SK-N-SH (cell line): ENCODE results near the gene MEI4. TPM values are rescaled to one million over a fixed set of nuclear protein-coding genes. Genes with fewer than 3 reads are reported as not detected.

Experiments
- CTCF ChIA-PET: fragments of 300-600, 350-600 bp; formaldehyde crosslinking; extraction: SDS; loops from one replicate; lab custom pipeline; 2021; lab: Yijun Ruan, JAX
- POLR2A ChIA-PET: fragments of 350-600 bp; sonication (Branson Sonifier 250); formaldehyde crosslinking; extraction: SDS; loops from one replicate; lab custom pipeline; 2020; ENCODE audit warnings: antibody characterized with exemption, inconsistent platforms; lab: Yijun Ruan, JAX
- DNase-seq: peaks from one replicate; pipeline ENCODE4 v3.0.0; 2012
- H2AFZ ChIP-seq: fragments of 200-600 bp; sonication (generic); 2 replicates; pipeline ENCODE4 v1.8.1; 2016; ENCODE audit warnings: antibody characterized with exemption, mild to moderate bottlenecking, low read depth
- H3F3A ChIP-seq: fragments of 200-600 bp; sonication (generic); replicated peaks from 2 replicates; pipeline ENCODE3; 2016; ENCODE audit warnings: antibody characterized with exemption, mild to moderate bottlenecking; ENCODE audit not compliant: insufficient read depth
- H3K27ac ChIP-seq, 2 experiments: fragments of 200-500 bp in 1 of 2; fragments of 200-600 bp in 1 of 2; sonication (Bioruptor generic) in 1 of 2; sonication (generic), shearing (Covaris generic) in 1 of 2; 2 replicates each; pipeline versions ENCODE4 v1.5.1 to v1.6.1; 2014 to 2016; ENCODE audit warnings: low read depth in 2 of 2, inconsistent platforms in 1 of 2, low read length in 1 of 2, mild to moderate bottlenecking in 1 of 2, mixed read lengths in 1 of 2
- H3K27me3 ChIP-seq: fragments of 200-600 bp; sonication (generic), shearing (Covaris generic); 2 replicates; pipeline ENCODE4 v1.6.1; 2016; ENCODE audit warnings: mixed run types; ENCODE audit not compliant: insufficient read depth
- H3K36me3 ChIP-seq, 2 experiments: fragments of 200-500 bp in 1 of 2; fragments of 200-600 bp in 1 of 2; sonication (Bioruptor generic) in 1 of 2; sonication (generic) in 1 of 2; replicated peaks in 1 of 2; 2 replicates each; pipeline versions ENCODE3 to v1.5.1; 2014 to 2016; ENCODE audit warnings: low read length in 1 of 2, mild to moderate bottlenecking in 1 of 2; ENCODE audit not compliant: insufficient read depth in 2 of 2, control insufficient read depth in 1 of 2
- H3K4me1 ChIP-seq, 2 experiments: fragments of 200-500 bp in 1 of 2; fragments of 200-600 bp in 1 of 2; sonication (Bioruptor generic) in 1 of 2; sonication (generic), shearing (Covaris generic) in 1 of 2; 2 replicates each; pipeline versions ENCODE4 v1.5.1 to v1.6.1; 2014 to 2016; ENCODE audit warnings: low read depth in 1 of 2, low read length in 1 of 2, mixed run types in 1 of 2; ENCODE audit not compliant: insufficient read depth in 2 of 2, control insufficient read depth in 1 of 2
- H3K4me2 ChIP-seq: fragments of 200-600 bp; sonication (generic), shearing (Covaris generic); 2 replicates; pipeline ENCODE4 v1.6.1; 2017; ENCODE audit warnings: mixed run types
- H3K4me3 ChIP-seq, 2 experiments: fragments of 200-500 bp in 1 of 2; fragments of 200-600 bp in 1 of 2; sonication (Bioruptor generic) in 1 of 2; sonication (generic), shearing (Covaris generic) in 1 of 2; 2 replicates each; pipeline versions ENCODE4 v1.5.1 to v1.8.1; 2014 to 2016; ENCODE audit warnings: low read depth in 2 of 2, inconsistent platforms in 1 of 2, low read length in 1 of 2, mild to moderate bottlenecking in 1 of 2, mixed read lengths in 1 of 2, moderate library complexity in 1 of 2
- H3K79me2 ChIP-seq: fragments of 200-600 bp; sonication (generic); 2 replicates; pipeline ENCODE4 v1.8.1; 2017; ENCODE audit warnings: mild to moderate bottlenecking; ENCODE audit not compliant: insufficient read depth
- H3K9ac ChIP-seq: fragments of 200-600 bp; sonication (generic); 2 replicates; pipeline ENCODE4 v1.6.1; 2017; ENCODE audit warnings: mixed run types
- H3K9me2 ChIP-seq: fragments of 200-600 bp; sonication (generic); 2 replicates; pipeline ENCODE4 v1.6.1; 2017; ENCODE audit warnings: mixed run types
- H3K9me3 ChIP-seq: fragments of 200-600 bp; sonication (generic); 2 replicates; pipeline ENCODE4 v1.6.1; 2017; ENCODE audit warnings: mixed run types, mild to moderate bottlenecking, moderate library complexity
- H4K20me1 ChIP-seq: fragments of 200-600 bp; sonication (generic); 2 replicates; pipeline ENCODE4 v1.6.1; 2017; ENCODE audit warnings: mild to moderate bottlenecking, mixed run types; ENCODE audit not compliant: insufficient read depth
- CHD2 ChIP-seq: fragments of 150-350 bp; IDR thresholded peaks from 2 replicates; pipeline ENCODE4 v1.6.1; 2018; ENCODE audit warnings: low read length; ENCODE audit not compliant: partially characterized antibody
- ELF1 ChIP-seq: IDR thresholded peaks from 2 replicates; pipeline ENCODE4 v1.4.0; 2012
- FOSL2 ChIP-seq: IDR thresholded peaks from 2 replicates; pipeline ENCODE4 v1.4.0; 2012; ENCODE audit warnings: low read depth, mild to moderate bottlenecking, moderate library complexity, borderline replicate concordance
- FOXJ3 ChIP-seq: sonication (generic); formaldehyde crosslinking; IDR thresholded peaks from 2 replicates; pipeline ENCODE4 v1.5.1; 2020; ENCODE audit warnings: mild to moderate bottlenecking, missing genetic modification reagents
- GATA2 ChIP-seq: sonication (generic); formaldehyde crosslinking; IDR thresholded peaks from 2 replicates; pipeline ENCODE4 v1.5.0; 2020; ENCODE audit warnings: mild to moderate bottlenecking, missing genetic modification reagents
- JUND ChIP-seq: IDR thresholded peaks from 2 replicates; pipeline ENCODE4 v1.4.0; 2012
- MEF2A ChIP-seq: IDR thresholded peaks from 2 replicates; pipeline ENCODE4 v1.4.0; 2012; ENCODE audit warnings: low read depth, borderline replicate concordance
- MXI1 ChIP-seq: IDR thresholded peaks from 2 replicates; pipeline ENCODE4 v1.6.1; 2012; ENCODE audit warnings: mild to moderate bottlenecking, low read depth, low read length, improper control_type of control experiment
- NFIC ChIP-seq: IDR thresholded peaks from 2 replicates; pipeline ENCODE4 v1.4.0; 2012; ENCODE audit warnings: borderline replicate concordance
- NRF1 ChIP-seq: IDR thresholded peaks from 2 replicates; pipeline ENCODE4 v1.6.1; 2012; ENCODE audit warnings: low read depth, mild to moderate bottlenecking, low read length
- POLR2AphosphoS5 ChIP-seq: IDR thresholded peaks from 2 replicates; pipeline ENCODE4 v1.6.1; 2012; ENCODE audit warnings: low read depth, low read length
- RAD21 ChIP-seq: IDR thresholded peaks from 2 replicates; pipeline ENCODE4 v1.6.1; 2012; ENCODE audit warnings: mild to moderate bottlenecking, low read length
- RCOR1 ChIP-seq: fragments of 150-350 bp; IDR thresholded peaks from 2 replicates; pipeline ENCODE4 v1.6.1; 2017; ENCODE audit warnings: antibody characterized with exemption, low read length
- RFX5 ChIP-seq: IDR thresholded peaks from 2 replicates; pipeline ENCODE4 v1.6.1; 2012; ENCODE audit warnings: mild to moderate bottlenecking, improper control_type of control experiment, low read length
- TCF12 ChIP-seq: IDR thresholded peaks from 2 replicates; pipeline ENCODE4 v1.4.0; 2012
- WGBS: methylation state at CpG from one replicate; pipeline ENCODE4 v1.1.6; 2017; ENCODE audit warnings: low lambda C conversion rate; 5-methylcytosine and 5-hydroxymethylcytosine counted together
- polyA plus RNA-seq, 3 experiments: library from polyadenylated mRNA; depleted of rRNA; stranded (reverse); fragments of >200 nt; gene quantifications; 2 replicates each; pipeline ENCODE4 v1.2.3, GENCODE V29; 2012
- TF ChIP-seq, protein P1 (sequence below): IDR thresholded peaks from 2 replicates; pipeline ENCODE4 v1.4.0; 2012; ENCODE audit warnings: low read depth, borderline replicate concordance
- TF ChIP-seq, protein P2 (sequence below): fragments of 150-350 bp; IDR thresholded peaks from 2 replicates; pipeline ENCODE4 v1.6.1; 2016; ENCODE audit warnings: mild to moderate bottlenecking, low read depth, low read length
- TF ChIP-seq, protein P3 (sequence below): IDR thresholded peaks from 2 replicates; pipeline ENCODE4 v1.6.1; 2012; ENCODE audit warnings: mild to moderate bottlenecking, low read depth, low read length, moderate library complexity
- TF ChIP-seq, protein P4 (sequence below): fragments of 200-600 bp; sonication (generic); IDR thresholded peaks from 2 replicates; pipeline ENCODE4 v1.6.1; 2017; ENCODE audit warnings: antibody characterized with exemption, mild to moderate bottlenecking, moderate library complexity
- TF ChIP-seq, protein P5 (sequence below): fragments of 150-350 bp; IDR thresholded peaks from 2 replicates; pipeline ENCODE4 v1.6.1; 2017; ENCODE audit warnings: antibody characterized with exemption, low read length, low read depth, borderline replicate concordance

Gene MEI4
- polyA plus RNA-seq, 1 of the 3 experiments (the other 2 are of a cell fraction): not detected

DNA sequence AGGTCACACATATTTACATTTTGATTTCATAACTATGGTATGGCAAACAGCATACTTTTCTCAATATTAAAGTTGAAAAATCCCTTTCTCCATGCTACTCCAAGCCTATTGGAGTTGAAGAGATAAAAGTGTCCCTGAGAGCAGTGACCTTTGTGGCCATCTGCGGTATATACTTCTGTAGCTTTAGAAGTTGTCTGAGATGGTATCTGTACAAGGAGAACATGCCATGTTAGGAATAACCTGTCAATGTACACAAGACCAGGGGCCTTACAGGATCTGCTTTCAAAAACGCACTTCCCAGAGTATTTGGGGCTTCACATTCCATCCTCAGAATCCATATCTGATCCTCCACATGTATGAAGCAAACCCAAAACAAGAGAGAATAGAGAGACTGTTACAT lies 226.7 kb downstream of the MEI4 start:
- H3F3A ChIP-seq: no peaks in the 10 kb centered on the region
- H3K27ac ChIP-seq: no peak overlapping the region
- no peaks in the 10 kb centered on the region for H3K79me2 ChIP-seq
- POLR2A ChIA-PET: no interaction called here
- no peak overlapping the region for H3K4me2 ChIP-seq
- no peaks in the 10 kb centered on the region for H4K20me1 ChIP-seq
- TF ChIP-seq, protein P1, sequence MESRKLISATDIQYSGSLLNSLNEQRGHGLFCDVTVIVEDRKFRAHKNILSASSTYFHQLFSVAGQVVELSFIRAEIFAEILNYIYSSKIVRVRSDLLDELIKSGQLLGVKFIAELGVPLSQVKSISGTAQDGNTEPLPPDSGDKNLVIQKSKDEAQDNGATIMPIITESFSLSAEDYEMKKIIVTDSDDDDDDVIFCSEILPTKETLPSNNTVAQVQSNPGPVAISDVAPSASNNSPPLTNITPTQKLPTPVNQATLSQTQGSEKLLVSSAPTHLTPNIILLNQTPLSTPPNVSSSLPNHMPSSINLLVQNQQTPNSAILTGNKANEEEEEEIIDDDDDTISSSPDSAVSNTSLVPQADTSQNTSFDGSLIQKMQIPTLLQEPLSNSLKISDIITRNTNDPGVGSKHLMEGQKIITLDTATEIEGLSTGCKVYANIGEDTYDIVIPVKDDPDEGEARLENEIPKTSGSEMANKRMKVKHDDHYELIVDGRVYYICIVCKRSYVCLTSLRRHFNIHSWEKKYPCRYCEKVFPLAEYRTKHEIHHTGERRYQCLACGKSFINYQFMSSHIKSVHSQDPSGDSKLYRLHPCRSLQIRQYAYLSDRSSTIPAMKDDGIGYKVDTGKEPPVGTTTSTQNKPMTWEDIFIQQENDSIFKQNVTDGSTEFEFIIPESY: no peak
- no peak for TF ChIP-seq RFX5
- no peak for TF ChIP-seq CHD2
- no peak for TF ChIP-seq GATA2 (CRISPR knock-in tag)
- no peak for TF ChIP-seq TCF12
- TF ChIP-seq RCOR1: no peak
- TF ChIP-seq RAD21: no peak
- no peak for TF ChIP-seq NRF1
- TF ChIP-seq JUND: no peak
- TF ChIP-seq ELF1: no peak
- TF ChIP-seq, protein P2, sequence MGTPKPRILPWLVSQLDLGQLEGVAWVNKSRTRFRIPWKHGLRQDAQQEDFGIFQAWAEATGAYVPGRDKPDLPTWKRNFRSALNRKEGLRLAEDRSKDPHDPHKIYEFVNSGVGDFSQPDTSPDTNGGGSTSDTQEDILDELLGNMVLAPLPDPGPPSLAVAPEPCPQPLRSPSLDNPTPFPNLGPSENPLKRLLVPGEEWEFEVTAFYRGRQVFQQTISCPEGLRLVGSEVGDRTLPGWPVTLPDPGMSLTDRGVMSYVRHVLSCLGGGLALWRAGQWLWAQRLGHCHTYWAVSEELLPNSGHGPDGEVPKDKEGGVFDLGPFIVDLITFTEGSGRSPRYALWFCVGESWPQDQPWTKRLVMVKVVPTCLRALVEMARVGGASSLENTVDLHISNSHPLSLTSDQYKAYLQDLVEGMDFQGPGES: no peak
- TF ChIP-seq POLR2AphosphoS5: no peak
- TF ChIP-seq, protein P3, sequence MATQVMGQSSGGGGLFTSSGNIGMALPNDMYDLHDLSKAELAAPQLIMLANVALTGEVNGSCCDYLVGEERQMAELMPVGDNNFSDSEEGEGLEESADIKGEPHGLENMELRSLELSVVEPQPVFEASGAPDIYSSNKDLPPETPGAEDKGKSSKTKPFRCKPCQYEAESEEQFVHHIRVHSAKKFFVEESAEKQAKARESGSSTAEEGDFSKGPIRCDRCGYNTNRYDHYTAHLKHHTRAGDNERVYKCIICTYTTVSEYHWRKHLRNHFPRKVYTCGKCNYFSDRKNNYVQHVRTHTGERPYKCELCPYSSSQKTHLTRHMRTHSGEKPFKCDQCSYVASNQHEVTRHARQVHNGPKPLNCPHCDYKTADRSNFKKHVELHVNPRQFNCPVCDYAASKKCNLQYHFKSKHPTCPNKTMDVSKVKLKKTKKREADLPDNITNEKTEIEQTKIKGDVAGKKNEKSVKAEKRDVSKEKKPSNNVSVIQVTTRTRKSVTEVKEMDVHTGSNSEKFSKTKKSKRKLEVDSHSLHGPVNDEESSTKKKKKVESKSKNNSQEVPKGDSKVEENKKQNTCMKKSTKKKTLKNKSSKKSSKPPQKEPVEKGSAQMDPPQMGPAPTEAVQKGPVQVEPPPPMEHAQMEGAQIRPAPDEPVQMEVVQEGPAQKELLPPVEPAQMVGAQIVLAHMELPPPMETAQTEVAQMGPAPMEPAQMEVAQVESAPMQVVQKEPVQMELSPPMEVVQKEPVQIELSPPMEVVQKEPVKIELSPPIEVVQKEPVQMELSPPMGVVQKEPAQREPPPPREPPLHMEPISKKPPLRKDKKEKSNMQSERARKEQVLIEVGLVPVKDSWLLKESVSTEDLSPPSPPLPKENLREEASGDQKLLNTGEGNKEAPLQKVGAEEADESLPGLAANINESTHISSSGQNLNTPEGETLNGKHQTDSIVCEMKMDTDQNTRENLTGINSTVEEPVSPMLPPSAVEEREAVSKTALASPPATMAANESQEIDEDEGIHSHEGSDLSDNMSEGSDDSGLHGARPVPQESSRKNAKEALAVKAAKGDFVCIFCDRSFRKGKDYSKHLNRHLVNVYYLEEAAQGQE: no peak
- TF ChIP-seq, protein P4, sequence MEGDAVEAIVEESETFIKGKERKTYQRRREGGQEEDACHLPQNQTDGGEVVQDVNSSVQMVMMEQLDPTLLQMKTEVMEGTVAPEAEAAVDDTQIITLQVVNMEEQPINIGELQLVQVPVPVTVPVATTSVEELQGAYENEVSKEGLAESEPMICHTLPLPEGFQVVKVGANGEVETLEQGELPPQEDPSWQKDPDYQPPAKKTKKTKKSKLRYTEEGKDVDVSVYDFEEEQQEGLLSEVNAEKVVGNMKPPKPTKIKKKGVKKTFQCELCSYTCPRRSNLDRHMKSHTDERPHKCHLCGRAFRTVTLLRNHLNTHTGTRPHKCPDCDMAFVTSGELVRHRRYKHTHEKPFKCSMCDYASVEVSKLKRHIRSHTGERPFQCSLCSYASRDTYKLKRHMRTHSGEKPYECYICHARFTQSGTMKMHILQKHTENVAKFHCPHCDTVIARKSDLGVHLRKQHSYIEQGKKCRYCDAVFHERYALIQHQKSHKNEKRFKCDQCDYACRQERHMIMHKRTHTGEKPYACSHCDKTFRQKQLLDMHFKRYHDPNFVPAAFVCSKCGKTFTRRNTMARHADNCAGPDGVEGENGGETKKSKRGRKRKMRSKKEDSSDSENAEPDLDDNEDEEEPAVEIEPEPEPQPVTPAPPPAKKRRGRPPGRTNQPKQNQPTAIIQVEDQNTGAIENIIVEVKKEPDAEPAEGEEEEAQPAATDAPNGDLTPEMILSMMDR: no peak
- TF ChIP-seq NFIC: no peak
- TF ChIP-seq, protein P5, sequence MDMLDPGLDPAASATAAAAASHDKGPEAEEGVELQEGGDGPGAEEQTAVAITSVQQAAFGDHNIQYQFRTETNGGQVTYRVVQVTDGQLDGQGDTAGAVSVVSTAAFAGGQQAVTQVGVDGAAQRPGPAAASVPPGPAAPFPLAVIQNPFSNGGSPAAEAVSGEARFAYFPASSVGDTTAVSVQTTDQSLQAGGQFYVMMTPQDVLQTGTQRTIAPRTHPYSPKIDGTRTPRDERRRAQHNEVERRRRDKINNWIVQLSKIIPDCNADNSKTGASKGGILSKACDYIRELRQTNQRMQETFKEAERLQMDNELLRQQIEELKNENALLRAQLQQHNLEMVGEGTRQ: no peak
- TF ChIP-seq FOXJ3: no peak
- no peak for TF ChIP-seq FOSL2
- TF ChIP-seq MEF2A: no peak
- TF ChIP-seq MXI1: no peak
- H3K4me1 ChIP-seq: no peaks in the 10 kb centered on the region; a peak in 1 of 4 replicates
- H3K36me3 ChIP-seq: no peaks in the 10 kb centered on the region
- no peak for DNase-seq
- CTCF ChIA-PET: no interaction called here
- no peaks in the 10 kb centered on the region for H3K9me2 ChIP-seq
- WGBS: 0% methylated on average over 2 of the region's 2 CpGs
- H3K4me3 ChIP-seq: no peak overlapping the region
- no peak overlapping the region for H2AFZ ChIP-seq
- no peaks in the 10 kb centered on the region for H3K27me3 ChIP-seq
- no peaks in the 10 kb centered on the region for H3K9me3 ChIP-seq
- no peak overlapping the region for H3K9ac ChIP-seq
